Astrocyte of the cerebellum (primary cell): Measurements from ENCODE around the gene SREBF1.
"Not testable (repeated sequence)": the region's sequence is repeated elsewhere in the genome, so short reads cannot be mapped to it uniquely, and the experiment has no call there.

ENCODE experiments used
- DNase-seq: peaks from one replicate; pipeline ENCODE4 v3.0.0-alpha.2; 2011; ENCODE audit warnings: low read depth
- H3K4me3 ChIP-seq: 2 replicates; pipeline ENCODE4 v1.5.1; 2011; ENCODE audit warnings: mild to moderate bottlenecking, low read depth, low read length, moderate library complexity
- in situ Hi-C: cut with HindIII; loops from 2 replicates; pipeline ENCODE4 v1.10.0; 2017; ENCODE audit warnings: low sequenced_read_pairs
- TF ChIP-seq, protein P1 (sequence below): IDR thresholded peaks from 2 replicates; pipeline ENCODE4 v1.5.1; 2012; ENCODE audit warnings: low read length, low read depth, moderate library complexity, mild to moderate bottlenecking; ENCODE audit errors: missing control alignments

The SREBF1 gene

DNA sequence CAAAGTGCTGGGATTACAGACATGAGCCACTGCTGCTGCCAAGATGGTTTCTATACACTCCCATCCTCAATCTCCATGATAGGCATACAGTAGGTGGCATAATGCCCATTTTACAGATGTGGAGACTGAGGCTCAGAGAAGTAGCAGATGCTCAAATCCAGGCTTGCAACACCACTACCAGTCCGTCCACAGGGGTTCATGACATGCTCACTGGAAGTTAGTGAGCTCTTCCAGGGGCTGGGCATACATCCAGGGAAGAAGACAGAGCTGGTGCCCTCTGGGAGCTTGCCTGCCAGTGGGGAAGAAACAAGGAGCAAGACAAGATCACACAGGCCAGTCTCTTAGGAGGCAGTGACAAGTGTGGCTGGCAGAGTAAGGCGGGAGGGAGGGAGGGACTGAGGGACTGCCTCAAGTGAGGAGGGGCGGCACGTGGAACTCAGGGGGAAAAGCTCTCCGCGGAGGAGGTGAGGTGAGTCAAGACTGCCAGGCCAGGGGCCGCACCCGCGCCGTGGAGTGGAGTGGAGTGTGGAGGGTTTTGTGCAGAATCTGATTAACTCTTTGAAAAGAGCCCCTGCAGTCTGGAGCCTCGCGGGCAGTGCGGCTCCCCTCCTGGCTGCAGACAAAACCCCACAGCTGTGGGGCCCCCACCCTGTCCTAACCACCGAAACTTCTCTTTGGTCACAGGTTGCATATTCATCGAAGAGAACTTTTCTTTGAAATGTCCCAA lies 27.9 kb downstream of the SREBF1 start:
- H3K4me3 ChIP-seq, result no peak overlapping the region
- DNase-seq, result no peak
- TF ChIP-seq, protein P1, sequence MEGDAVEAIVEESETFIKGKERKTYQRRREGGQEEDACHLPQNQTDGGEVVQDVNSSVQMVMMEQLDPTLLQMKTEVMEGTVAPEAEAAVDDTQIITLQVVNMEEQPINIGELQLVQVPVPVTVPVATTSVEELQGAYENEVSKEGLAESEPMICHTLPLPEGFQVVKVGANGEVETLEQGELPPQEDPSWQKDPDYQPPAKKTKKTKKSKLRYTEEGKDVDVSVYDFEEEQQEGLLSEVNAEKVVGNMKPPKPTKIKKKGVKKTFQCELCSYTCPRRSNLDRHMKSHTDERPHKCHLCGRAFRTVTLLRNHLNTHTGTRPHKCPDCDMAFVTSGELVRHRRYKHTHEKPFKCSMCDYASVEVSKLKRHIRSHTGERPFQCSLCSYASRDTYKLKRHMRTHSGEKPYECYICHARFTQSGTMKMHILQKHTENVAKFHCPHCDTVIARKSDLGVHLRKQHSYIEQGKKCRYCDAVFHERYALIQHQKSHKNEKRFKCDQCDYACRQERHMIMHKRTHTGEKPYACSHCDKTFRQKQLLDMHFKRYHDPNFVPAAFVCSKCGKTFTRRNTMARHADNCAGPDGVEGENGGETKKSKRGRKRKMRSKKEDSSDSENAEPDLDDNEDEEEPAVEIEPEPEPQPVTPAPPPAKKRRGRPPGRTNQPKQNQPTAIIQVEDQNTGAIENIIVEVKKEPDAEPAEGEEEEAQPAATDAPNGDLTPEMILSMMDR, result no peak
- in situ Hi-C loops, result no loop called here

DNA sequence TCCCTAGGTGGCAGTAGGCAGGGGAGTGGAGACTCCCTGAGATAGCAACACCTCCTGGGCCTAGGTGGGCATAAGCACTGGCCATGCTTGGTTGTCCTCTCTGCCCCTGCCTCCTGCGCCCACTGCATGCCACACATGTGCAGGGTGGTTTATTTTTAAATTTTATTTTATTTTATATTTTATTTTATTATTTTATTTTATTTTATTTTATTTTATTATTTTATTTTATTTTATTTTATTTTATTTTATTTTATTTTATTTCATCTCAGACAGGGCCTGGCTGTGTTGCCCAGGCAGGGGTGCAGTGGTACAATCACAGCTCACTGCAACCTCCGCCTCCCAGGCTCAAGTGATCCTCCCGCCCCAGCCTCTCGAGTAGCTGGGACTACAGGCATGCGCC lies 28.6 kb downstream of the SREBF1 start:
- in situ Hi-C loops, H3K4me3 ChIP-seq, DNase-seq: not testable (repeated sequence)

DNA sequence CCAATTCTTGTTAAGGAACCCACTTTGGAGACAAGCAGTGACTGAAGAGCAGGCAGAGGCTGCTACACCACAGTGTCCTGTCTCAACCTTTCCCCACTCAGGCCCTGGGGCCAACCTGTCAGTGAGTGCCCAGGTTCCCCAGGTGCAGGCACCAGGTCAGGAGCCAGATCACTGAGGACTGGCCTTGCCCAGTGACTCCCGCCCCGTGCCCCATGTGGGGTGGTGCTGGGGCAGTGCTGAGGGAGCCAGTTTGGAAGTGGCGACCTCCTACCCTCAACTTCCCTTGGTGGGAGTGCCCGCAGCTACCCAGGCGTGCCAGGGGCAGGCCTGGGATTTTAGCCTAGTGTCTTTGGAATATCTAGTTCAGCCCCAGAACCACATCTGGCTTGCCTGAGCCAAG lies 29.3 kb downstream of the SREBF1 start:
- TF ChIP-seq, protein P1, result no peak
- DNase-seq, result no peak
- H3K4me3 ChIP-seq, result no peak overlapping the region
- in situ Hi-C loops, result no loop called here

DNA sequence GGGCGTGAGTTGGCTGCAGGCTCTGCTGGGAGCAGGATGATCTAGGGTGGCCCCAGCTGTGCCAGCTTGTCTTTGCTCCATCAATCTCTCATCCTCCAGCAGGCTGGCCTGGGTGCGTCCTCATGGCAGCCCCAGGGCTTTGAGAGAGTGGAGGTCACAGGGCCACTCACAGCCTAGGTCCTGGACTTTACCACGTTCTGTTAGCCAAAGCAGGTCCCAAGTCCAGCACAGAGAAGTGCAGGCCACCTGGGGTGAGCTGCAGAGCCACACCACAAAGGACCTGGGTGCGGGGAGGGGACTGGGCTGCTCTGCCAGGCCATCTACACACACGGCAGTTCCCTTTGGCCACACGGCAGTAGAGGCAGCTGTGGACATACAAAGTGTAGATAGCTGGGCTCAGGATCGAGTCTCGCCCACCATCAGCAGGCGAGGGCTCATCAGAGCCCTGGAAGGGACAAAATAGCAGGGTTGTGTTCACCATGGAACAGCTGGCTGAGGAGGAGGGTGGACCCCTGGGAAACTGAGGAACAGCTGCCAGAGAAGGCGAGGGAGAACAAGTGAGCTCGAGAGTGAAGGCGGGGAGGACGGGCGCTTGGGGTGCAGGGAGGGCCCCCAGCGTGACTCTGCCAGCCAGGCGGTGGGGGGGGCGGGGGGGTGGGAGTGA lies 30.0 kb downstream of the SREBF1 start:
- in situ Hi-C loops, result no loop called here
- no peak overlapping the region for H3K4me3 ChIP-seq
- TF ChIP-seq, protein P1, result no peak
- DNase-seq, result no peak

DNA sequence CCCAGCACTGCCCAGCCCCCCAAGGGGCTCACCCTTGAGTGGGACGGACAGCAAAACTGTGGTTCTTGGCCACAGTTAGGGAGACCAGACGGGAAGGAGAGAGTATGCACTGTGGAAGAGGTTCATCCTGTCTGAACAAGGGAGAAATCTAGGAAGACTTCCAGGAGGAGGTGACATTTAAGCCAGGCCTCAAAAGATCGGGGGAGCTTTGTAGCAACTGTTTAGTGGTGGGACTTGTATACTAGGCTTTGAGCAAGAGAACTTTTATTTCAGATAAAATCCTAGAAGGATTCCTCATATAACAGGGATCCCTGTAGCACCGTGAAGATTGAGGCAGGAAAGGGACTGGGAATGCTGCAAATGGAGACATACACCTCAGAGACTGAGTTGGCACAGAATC lies 30.8 kb downstream of the SREBF1 start:
- in situ Hi-C loops, result no loop called here
- no peak for DNase-seq
- TF ChIP-seq, protein P1, result no peak
- H3K4me3 ChIP-seq, result no peak overlapping the region

DNA sequence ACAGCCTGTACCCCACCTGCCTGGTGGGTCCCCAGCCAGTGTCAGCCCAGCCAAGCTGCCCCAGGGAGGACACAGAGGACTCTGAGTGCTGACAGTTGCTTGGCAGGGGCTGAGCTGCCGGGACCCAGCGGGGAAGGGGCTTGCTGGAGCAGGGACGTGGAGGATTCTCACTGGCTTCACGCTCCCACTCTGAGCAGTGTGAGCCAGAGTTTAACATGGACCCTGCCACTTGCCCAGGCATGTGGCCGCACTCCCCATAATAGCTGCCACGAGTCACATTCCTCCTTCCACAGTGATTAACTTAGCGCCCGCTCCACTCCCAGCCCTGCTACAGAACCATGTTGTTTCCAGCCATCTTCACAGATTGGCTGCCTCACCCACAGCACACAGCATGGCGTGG lies 31.2 kb downstream of the SREBF1 start:
- TF ChIP-seq, protein P1, result no peak
- in situ Hi-C loops, result no loop called here
- no peak overlapping the region for H3K4me3 ChIP-seq
- DNase-seq, result no peak

DNA sequence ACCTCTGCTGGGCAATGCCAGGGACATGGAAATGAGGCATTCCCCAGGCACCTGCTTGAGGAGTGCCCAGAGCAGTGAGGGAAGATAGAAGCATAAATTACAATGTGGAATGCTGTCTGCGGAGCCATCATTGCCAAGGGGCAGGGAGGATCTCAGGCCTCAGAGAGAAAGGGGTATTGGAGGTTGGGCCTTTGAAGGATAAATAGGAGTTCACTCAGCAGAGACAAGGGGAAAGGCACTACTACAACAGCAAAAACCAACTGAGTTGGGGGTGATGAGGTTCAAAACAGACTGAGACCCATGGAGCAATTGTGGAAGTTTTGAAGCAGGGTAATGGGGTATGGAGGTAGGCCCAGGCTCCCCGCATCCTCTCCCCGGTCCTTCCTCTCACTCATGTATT lies 32.8 kb downstream of the SREBF1 start:
- in situ Hi-C loops, result no loop called here
- DNase-seq, result no peak
- TF ChIP-seq, protein P1, result no peak
- no peak overlapping the region for H3K4me3 ChIP-seq
